ENCODE data around the gene ZFP36L1. TPM values are rescaled to one million over a fixed set of nuclear protein-coding genes. Genes with fewer than 3 reads are reported as not detected.

ZFP36L1 gene
- total and polyA plus RNA-seq, 2 of the 13 experiments (the other 11 are each of a cell fraction or from before 2014, with no cell fraction given): 7.4 to 10.2 TPM

DNA sequence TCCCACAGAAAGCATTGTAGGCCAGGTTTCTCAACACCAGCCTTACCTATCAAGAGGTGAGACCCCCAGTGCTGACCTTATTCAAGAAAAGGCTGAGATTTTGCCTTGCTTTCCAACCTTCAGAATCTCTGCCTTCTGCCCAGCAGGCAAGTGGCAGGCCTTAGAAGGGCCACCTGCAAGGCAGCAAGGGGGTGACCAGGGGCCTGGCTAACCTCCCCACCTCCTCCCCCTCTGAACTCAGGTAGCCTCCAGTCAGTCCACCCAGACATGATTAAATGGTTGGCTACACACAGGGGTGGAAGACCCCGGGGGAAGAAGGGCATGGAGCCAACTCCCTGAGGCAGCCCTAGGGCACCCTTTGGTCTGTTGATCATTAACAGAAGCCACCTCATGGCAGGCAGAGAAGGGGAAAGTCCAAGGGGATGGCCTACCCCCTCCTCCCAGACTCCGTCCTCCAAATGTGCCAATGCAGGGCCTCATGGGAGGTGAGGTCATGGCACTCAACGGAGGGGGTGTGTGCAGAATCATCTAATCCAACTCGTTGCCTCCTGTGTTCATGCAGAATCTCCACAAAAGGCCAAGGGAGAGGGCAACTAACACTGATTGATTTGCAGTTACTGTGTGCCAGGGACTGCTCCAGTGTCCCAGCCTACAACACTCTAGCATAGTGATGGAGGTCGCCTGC, 8.5 kb downstream of the ZFP36L1 start (continued):
- TF ChIP-seq, protein P1, sequence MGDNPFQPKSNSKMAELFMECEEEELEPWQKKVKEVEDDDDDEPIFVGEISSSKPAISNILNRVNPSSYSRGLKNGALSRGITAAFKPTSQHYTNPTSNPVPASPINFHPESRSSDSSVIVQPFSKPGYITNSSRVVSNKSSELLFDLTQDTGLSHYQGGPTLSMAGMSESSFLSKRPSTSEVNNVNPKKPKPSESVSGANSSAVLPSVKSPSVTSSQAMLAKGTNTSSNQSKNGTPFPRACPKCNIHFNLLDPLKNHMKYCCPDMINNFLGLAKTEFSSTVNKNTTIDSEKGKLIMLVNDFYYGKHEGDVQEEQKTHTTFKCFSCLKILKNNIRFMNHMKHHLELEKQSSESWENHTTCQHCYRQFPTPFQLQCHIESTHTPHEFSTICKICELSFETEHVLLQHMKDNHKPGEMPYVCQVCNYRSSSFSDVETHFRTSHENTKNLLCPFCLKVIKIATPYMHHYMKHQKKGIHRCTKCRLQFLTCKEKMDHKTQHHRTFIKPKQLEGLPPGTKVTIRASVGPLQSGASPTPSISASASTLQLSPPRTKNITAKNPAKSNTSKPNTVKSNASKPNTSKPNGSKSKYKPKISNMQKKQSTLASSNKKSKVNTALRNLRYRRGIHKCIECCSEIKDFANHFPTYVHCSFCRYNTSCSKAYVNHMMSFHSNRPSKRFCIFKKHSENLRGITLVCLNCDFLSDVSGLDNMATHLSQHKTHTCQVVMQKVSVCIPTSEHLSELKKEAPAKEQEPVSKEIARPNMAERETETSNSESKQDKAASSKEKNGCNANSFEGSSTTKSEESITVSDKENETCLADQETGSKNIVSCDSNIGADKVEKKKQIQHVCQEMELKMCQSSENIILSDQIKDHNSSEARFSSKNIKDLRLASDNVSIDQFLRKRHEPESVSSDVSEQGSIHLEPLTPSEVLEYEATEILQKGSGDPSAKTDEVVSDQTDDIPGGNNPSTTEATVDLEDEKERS (CRISPR knock-in tag; IDR thresholded peaks at IDR 0.05): peak; percentile 73; the same call in 1 of the 2 replicates
- TF ChIP-seq ZSCAN25 (CRISPR knock-in tag; IDR thresholded peaks at IDR 0.05): no peak
- TF ChIP-seq GPN1 (CRISPR knock-in tag; IDR thresholded peaks at IDR 0.05; ENCODE audit: borderline replicate concordance): no peak
- no peak for TF ChIP-seq ZNF768 (CRISPR knock-in tag; IDR thresholded peaks at IDR 0.05)
- TF ChIP-seq ZNF30 (CRISPR knock-in tag; IDR thresholded peaks at IDR 0.05): no peak
- no peak for TF ChIP-seq ZNF547 (CRISPR knock-in tag; IDR thresholded peaks at IDR 0.05)
- TF ChIP-seq, protein P2, sequence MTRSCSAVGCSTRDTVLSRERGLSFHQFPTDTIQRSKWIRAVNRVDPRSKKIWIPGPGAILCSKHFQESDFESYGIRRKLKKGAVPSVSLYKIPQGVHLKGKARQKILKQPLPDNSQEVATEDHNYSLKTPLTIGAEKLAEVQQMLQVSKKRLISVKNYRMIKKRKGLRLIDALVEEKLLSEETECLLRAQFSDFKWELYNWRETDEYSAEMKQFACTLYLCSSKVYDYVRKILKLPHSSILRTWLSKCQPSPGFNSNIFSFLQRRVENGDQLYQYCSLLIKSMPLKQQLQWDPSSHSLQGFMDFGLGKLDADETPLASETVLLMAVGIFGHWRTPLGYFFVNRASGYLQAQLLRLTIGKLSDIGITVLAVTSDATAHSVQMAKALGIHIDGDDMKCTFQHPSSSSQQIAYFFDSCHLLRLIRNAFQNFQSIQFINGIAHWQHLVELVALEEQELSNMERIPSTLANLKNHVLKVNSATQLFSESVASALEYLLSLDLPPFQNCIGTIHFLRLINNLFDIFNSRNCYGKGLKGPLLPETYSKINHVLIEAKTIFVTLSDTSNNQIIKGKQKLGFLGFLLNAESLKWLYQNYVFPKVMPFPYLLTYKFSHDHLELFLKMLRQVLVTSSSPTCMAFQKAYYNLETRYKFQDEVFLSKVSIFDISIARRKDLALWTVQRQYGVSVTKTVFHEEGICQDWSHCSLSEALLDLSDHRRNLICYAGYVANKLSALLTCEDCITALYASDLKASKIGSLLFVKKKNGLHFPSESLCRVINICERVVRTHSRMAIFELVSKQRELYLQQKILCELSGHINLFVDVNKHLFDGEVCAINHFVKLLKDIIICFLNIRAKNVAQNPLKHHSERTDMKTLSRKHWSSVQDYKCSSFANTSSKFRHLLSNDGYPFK (CRISPR knock-in tag; IDR thresholded peaks at IDR 0.05; ENCODE audit: borderline replicate concordance): peak; percentile 71; the same call in 1 of the 2 replicates
- TF ChIP-seq ZNF543 (CRISPR knock-in tag; IDR thresholded peaks at IDR 0.05): no peak
- TF ChIP-seq ZNF354B (CRISPR knock-in tag; IDR thresholded peaks at IDR 0.05): no peak
- TF ChIP-seq POGZ (CRISPR knock-in tag; IDR thresholded peaks at IDR 0.05): peak; percentile 93

All from HepG2 (cell line).